NCI-H1048 (cell line): ENCODE data around the gene KRTAP10-1.
"Not testable (repeated sequence)": the region's sequence is repeated elsewhere in the genome, so short reads cannot be mapped to it uniquely, and the experiment has no call there.

Source experiments
- DNase-seq: peaks from one replicate; lab custom pipeline; 2025; lab: John Stamatoyannopoulos, UW

KRTAP10-1 gene, protein sequence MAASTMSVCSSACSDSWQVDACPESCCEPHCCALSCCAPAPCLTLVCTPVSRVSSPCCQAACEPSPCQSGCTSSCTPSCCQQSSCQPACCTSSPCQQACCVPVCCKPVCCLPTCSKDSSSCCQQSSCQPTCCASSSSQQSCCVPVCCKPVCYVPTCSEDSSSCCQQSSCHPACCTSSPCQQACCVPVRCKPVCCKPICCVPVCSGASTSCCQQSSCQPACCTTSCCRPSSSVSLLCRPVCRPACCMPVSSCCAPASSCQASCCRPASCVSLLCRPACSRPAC

DNA sequence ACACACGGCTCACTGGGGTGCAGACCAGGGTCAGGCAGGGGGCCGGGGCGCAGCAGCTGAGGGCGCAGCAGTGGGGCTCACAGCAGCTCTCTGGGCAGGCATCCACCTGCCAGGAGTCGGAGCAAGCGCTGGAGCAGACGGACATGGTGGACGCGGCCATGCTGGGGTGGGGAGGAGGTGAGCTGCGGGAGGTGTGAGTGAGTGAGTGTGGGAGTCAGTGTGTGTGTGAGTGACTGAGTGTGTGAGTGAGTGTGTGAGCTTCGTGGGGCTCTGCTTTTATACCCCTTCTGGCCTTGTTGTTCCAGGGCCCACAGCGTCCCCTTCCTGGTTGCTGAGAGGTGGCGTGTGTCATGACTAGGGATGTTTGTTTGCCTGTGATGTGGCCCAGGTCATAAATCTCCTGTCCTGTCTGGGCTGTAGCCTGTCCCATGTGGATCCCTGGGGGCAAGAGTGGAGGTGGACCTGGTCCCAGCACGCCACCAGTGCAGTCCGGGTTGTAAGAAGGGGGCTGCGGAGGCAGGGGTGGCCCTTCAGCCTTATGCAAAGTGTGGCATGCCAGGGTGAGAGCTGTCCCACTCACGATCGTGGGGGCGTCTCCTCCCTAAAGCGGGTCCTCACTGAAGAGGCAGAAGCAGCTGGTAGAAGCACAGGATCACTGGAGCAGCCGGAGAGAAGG, at the start of gene KRTAP10-1:
KRTAP10-1 (minus strand) TSS at position 205 of the 676 bp plus-strand sequence; CDS start at position 160, 45 bp downstream.
- no peak for DNase-seq

DNA sequence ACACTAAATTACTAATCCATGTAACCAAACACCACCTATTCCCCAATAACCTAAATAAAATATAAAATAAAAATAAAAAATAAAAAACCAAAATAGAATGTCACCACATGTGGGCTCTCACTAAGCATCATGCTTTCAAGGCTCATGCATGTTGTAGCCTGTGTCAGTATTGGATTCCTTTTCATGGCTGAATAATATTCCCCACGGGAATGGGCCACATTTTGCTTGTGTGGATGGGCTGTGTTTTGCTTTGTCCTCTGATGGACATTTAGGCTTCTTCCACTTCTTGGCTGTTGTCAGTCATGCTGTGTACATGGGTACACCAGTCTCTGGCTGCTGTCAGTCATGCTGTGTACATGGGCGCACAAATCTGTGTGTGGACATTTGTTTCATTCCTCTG, 49.1 kb upstream of the KRTAP10-1 start:
- DNase-seq = no peak

DNA sequence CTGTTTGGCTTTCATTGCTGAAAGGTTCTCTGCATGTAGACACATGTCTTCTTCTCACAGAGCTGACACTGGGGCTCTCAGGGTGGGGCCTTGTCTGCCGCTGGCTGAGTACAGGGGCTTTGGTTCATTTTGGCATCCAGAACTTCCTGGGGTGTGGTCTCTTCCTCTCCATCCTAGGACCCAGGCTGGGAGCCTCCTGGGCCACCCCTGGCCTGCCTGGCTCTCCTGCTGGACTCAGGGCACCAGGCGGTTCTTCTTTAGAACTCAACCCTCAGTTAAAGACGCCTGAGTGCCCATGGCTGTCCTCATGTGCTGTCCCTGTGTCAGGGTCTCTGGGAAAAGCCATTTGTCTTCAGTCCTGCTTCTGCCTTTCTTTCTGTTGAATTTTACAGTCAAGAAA, 45.9 kb upstream of the KRTAP10-1 start:
- no peak for DNase-seq

DNA sequence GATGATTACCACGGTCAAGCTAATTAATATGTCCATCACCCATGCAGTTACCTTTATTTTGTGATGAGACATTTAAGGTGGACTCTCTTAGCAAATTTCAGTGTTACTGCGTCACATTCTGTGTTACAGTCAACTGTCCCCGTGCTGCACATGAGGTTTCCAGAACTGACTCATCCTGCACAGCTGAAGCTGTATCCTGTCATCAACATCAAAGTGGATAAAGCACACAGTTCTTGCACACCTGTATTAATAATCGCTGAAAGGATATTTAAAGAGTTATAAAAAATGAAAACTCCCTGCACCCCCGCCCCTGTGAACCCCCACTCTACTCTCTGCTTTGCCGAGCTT, 43.8 kb upstream of the KRTAP10-1 start:
- DNase-seq = no peak

DNA sequence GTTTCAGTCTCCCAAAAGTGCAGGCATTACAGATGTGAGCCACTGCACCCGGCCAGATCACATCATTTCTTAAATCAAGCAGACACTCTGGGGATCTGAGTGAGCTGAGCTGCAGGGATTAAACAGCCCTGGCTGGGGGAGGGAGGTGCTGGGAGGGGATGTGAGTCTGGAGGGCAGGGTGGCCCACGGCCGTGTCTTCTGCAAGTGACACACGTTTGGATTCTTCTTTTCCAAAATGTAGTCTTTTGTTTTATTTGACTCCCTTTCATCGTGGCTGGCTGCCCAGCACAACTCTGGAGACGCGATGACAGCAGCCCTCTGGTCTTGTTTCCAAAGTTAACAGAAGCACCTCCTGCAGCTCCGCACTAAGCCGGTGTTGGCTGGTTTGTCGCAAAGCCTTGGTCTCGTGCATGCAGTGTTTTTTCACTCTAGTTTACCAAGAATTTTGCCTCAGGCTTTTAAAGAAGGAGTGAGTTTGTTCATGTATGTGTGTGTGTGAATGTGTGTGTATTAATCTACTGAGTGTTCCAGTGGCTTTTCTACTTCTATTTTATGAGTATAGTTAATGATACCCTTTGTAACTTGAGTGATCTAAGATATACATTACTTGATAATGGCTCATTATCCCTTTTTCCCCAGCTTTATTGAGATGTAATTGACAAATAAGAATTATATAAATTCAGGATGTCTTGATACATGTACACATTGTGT, 43.2 kb upstream of the KRTAP10-1 start:
- no peak for DNase-seq

- DNase-seq = no peak
Observed at GRCh38 chr21:44582055-44582454, 42.1 kb upstream of the KRTAP10-1 start.

DNA sequence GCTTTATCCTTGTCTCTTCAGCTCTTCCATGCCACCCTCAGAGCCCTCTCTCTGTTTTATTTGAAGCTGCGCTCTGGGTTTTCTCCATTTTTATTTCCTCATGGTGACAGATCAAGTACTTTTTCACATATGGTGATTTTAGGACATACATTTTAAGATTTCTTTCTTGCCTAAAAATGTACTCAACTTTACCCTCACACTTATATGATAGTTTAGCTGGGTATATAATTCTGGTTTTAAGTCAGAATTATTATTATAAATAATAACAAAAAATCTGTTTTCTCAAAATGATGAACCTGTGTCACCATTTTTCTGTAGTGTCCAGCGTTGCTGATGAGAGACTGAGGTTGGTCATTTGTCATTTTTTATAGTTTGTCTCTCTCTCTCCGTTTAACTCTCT, 41.2 kb upstream of the KRTAP10-1 start:
- no peak for DNase-seq

DNA sequence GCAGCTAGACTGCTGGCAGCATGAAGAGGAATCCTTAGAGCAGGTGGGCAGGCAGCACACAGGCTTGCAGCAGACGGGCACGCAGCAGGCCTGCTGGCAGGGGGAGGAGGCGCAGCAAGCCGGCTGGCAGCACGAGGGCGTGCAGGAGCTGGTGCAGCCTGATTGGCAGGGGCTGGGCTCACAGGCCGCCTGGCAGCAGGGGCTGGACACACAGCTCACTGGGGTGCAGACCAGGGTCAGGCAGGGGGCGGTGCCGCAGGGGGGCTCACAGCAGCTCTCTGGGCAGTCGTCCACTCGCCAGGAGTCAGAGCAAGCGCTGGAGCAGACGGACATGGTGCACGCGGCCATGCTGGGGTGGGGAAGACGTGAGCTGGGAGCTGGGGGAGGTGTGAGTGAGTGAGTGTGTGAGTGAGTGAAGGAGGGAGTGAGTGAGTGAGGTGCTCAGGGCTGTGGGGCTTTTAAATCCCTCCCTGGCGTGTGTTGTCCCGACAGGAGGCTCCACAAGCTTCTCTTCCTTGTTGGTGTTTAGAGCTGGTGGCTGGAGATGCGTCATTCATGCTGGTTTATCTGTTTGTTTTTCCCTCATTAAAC, 40.3 kb upstream of the KRTAP10-1 start, which contains the start of gene KRTAP10-5:
KRTAP10-5 (minus strand) TSS at position 374 of the 591 bp plus-strand sequence; CDS start at position 348, 26 bp downstream.
- DNase-seq = not testable (repeated sequence)

- no peak for DNase-seq
Observed at GRCh38 chr21:44579833-44580144, 39.8 kb upstream of the KRTAP10-1 start.

- no peak for DNase-seq
Observed at GRCh38 chr21:44579056-44579832, 39.2 kb upstream of the KRTAP10-1 start.

DNA sequence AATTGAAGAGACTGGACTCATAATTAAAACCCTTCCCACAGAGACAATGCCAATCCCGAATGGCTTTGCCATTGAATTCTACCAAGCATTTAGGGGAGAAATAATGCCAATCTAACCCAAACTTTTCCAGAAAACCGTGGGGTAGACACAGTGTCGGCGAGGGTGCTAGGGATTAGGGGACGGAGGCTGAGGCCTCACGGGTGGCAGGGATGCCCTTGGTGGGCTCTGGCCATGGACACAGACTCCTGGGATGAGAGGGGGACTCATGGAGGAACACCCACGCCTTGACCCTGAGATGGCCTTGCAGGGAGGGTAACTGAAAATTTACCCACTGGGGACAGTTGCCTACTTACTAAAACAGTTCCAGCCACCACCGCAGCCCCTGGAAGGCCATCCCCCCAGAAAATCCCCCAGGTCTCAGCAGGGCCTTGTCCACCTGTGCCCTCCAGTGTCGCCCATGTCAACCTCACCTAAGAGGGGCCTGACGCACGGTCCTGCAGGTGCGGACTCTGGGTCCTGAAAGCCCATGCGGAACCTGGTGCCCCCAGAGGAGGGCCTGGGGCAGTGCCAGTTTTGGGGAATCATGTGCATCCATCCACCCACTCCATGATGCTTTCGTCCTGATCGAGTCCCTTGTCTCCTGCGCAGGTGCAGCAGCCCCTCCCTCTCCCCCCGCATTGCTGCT, 38.5 kb upstream of the KRTAP10-1 start:
- DNase-seq = no peak

DNA sequence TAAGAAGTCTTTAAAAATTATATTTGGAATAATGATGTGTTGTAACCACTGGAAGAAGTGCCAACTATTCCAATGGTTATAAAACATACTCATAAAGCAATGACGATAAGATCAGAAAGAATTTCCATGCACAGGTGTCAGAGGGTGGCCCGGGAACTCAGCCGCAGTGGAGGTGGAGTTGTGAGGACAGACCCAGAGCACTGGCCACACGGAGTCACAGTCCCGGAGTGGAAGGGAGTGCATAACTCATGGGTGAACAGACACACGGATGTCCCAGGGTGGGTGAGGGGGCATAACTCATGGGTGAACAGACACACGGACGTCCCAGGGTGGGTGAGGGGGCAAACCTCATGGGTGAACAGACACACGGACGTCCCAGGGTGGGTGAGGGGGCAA, 36.0 kb upstream of the KRTAP10-1 start:
- DNase-seq = no peak

DNA sequence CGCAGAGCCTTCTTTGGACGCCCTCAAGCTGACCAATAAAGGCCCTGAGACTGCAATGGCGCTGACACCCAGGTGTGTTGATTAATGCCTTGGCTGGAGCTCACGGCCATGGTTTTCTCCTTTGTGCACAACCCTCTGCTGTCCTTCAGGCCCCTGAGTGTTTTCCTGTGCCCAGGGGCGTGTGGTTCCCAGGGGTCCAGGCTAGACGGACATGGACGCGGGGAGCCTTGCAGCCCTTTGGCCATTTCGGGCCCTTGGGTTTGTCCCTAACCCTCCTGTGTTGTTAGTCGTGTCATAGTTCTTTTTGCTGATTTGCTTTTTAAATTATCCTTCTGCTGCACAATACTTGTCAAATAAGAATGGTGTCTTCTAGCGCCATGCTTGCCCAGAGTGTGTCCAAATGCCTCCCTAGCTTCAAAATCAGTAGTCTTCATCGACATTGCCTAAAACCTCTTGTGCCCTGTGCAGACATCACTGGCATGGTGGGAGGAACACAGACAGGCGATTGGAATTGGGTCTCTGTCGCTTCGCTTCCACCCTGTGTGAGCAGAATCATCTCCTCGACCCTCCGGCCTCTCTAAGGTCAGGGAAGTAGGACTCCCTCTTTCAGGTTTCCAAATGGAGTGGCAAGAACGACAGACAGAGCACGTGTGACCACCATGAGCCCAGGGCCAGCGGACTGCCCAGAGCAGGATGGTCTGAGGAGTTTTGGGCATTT, 35.5 kb upstream of the KRTAP10-1 start:
- no peak for DNase-seq

DNA sequence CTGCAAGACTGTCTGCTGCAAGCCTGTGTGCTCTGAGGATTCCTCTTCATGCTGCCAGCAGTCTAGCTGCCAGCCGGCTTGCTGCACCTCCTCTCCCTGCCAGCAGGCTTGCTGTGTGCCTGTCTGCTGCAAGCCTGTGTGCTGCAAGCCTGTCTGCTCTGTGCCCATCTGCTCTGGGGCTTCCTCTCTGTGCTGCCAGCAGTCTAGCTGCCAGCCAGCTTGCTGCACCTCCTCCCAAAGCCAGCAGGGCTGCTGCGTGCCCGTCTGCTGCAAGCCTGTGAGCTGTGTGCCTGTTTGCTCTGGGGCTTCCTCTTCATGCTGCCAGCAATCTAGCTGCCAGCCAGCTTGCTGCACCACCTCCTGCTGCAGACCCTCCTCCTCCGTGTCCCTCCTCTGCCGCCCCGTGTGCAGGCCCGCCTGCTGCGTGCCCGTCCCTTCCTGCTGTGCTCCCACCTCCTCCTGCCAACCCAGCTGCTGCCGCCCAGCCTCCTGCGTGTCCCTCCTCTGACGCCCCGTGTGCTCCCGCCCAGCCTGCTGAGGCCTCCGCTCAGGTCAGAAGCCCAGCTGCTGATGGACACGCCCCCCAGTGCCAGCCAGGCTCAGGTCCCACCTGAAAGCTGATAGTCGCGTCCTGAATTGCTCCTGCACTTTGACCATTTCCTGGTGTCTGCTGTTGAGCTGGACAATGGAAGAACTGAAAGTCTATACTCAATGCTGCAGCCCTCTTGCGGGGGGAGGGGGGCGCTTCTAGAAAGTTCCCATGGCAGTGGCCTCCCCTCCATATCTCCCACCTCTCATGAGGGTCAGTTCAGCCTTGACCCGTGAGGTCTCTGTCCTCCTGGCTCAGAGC, 34.7 kb upstream of the KRTAP10-1 start:
- no peak for DNase-seq

GRCh38 chr21:44573630-44574456, 33.8 kb upstream of the KRTAP10-1 start, which contains the start of gene KRTAP10-4:
KRTAP10-4 (plus strand) TSS chr21:44573729; CDS start chr21:44573759, 30 bp downstream.
- DNase-seq = not testable (repeated sequence)

GRCh38 chr21:44572959-44573583, 33.1 kb upstream of the KRTAP10-1 start:
- no peak for DNase-seq

DNA sequence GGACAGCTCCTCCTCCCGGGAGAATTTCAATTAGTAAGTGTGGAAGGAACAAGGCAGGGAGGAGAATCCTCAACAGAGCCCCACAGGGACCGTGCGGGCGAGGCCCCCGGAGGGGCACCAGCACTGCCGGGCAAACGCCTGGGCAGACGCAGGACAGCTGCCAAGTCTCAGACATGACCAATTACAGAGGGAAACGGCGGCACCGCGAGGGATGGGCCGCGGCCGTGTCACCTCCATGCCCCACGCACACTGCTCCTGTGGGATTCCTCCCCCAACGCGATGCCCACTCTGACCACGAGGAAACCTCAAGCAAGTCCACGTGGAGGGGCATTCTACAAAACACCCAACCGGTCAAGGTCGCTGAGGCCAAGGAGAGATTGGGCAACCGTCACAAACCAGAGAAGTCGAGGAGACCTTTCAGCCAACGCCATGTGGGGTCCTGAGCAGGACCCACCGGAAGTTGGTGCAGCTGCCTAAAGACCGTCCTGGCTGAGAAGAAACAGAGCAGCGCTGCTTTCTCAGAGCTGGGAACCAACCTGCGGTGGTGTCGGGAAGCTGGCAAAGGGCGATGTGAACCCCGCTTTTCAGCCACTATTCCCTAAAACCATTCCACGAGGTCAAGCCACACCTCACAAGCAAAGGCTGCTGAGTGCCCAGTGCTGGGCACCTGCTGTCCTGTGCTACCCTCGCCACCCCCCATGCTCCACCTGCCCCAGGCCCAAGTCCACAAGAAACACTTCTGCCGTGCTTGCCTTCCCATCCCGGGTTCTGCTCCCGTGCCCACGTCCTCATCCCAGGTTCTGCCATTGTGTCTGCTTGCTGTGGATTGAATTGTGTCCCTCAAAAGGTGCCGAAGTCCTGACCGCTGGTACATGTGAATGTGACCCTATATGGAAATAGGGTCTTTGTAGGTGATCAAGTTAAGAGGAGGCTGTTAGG, 32.1 kb upstream of the KRTAP10-1 start:
- no peak for DNase-seq
